Endothelial cell of umbilical vein (primary cell): ENCODE data around the gene MTG1. TPM values are rescaled to one million over a fixed set of nuclear protein-coding genes. Genes with fewer than 3 reads are reported as not detected.

Source experiments
- BruUV-seq: library from RNA; stranded (reverse); fragments of 400-500 nt; replicated peaks from 2 replicates; lab custom pipeline; 2021; lab: Mats Ljungman, UMichigan
- CTCF ChIA-PET: fragments of 300-600, 350-600 bp; sonication (Branson Sonifier 250); formaldehyde crosslinking; loops from one replicate; lab custom pipeline; 2021; ENCODE audit warnings: antibody characterized with exemption, inconsistent platforms; lab: Charles Lee
- POLR2A ChIA-PET: fragments of 300-600, 350-600 bp; sonication (Branson Sonifier 250); formaldehyde crosslinking; loops from one replicate; lab custom pipeline; 2021; ENCODE audit warnings: antibody characterized with exemption, inconsistent platforms; lab: Charles Lee
- DNase-seq: peaks from one replicate; pipeline ENCODE4 v3.0.0-alpha.2; 2011; ENCODE audit warnings: low read depth, low spot score
- FAIRE-seq: peaks from 2 replicates; lab custom pipeline; 2011; peaks lifted over from hg19 to GRCh38; lab: Jason Lieb, UNC
- H2AFZ ChIP-seq: 2 replicates; pipeline ENCODE4 v1.6.0; 2012; ENCODE audit warnings: low read depth, low read length, control low read depth, inconsistent platforms
- H3K27ac ChIP-seq: 2 replicates; pipeline ENCODE4 v1.5.1; 2011; ENCODE audit warnings: low read depth, mild to moderate bottlenecking, control low read depth, low read length, moderate library complexity; ENCODE audit not compliant: insufficient read depth
- H3K27me3 ChIP-seq, 2 experiments: 2 replicates each; pipeline versions ENCODE4 v1.6.0 to v1.6.1; 2011; ENCODE audit warnings: low read length in 2 of 2, mixed read lengths in 1 of 2; ENCODE audit not compliant: control insufficient read depth in 2 of 2, insufficient read depth in 2 of 2
- H3K36me3 ChIP-seq, 2 experiments: 2 replicates in 1 of 2; 3 replicates in 1 of 2; pipeline ENCODE4 v1.5.1; 2011; ENCODE audit warnings: low read length in 2 of 2, mild to moderate bottlenecking in 1 of 2, moderate library complexity in 1 of 2; ENCODE audit not compliant: control insufficient read depth in 2 of 2, insufficient read depth in 2 of 2; ENCODE audit errors: extremely low read depth in 1 of 2
- H3K4me1 ChIP-seq: 3 replicates; pipeline ENCODE4 v1.5.1; 2011; ENCODE audit warnings: mild to moderate bottlenecking, low read length; ENCODE audit not compliant: control insufficient read depth, insufficient read depth; ENCODE audit errors: extremely low read depth
- H3K4me2 ChIP-seq: 2 replicates; pipeline ENCODE4 v1.6.1; 2011; ENCODE audit warnings: low read length, control low read depth, mixed read lengths; ENCODE audit not compliant: insufficient read depth
- H3K4me3 ChIP-seq, 3 experiments: fragments of 200-600 bp in 1 of 3; sonication (generic), shearing (Covaris generic) in 1 of 3; replicated peaks in 1 of 3; 2 replicates each; pipeline ENCODE4 v1.5.1; 2011 to 2016; ENCODE audit warnings: control low read depth in 3 of 3, low read length in 3 of 3, mild to moderate bottlenecking in 2 of 3, inconsistent platforms in 1 of 3, low read depth in 1 of 3, moderate library complexity in 1 of 3; ENCODE audit not compliant: insufficient read depth in 1 of 3
- H3K79me2 ChIP-seq: 2 replicates; pipeline ENCODE4 v1.6.0; 2012; ENCODE audit warnings: low read length, inconsistent platforms; ENCODE audit not compliant: control insufficient read depth, insufficient read depth
- H3K9ac ChIP-seq: replicated peaks from 2 replicates; pipeline ENCODE3; 2011; ENCODE audit warnings: low read length, control low read depth; ENCODE audit not compliant: insufficient read depth; ENCODE audit errors: extremely low read depth
- H3K9me1 ChIP-seq: replicated peaks from 3 replicates; pipeline ENCODE4 v1.6.0; 2011; ENCODE audit warnings: mild to moderate bottlenecking, low read length; ENCODE audit not compliant: control insufficient read depth, insufficient read depth; ENCODE audit errors: extremely low read depth
- H3K9me3 ChIP-seq: replicated peaks from 2 replicates; pipeline ENCODE4 v1.5.1; 2012; ENCODE audit warnings: low read length, inconsistent platforms; ENCODE audit not compliant: control insufficient read depth, insufficient read depth
- H4K20me1 ChIP-seq: replicated peaks from 2 replicates; pipeline ENCODE3; 2011; ENCODE audit warnings: mild to moderate bottlenecking, low read length; ENCODE audit not compliant: control insufficient read depth, insufficient read depth; ENCODE audit errors: extremely low read depth
- CTCF ChIP-seq, 2 donors: IDR thresholded peaks; 1 replicate in 1 of 2; 2 replicates in 1 of 2; pipeline ENCODE4 v1.5.1; 2011; ENCODE audit warnings: low read length in 2 of 2, mild to moderate bottlenecking in 2 of 2, moderate library complexity in 2 of 2, control low read depth in 1 of 2, inconsistent platforms in 1 of 2, low read depth in 1 of 2; ENCODE audit not compliant: insufficient read depth in 1 of 2; ENCODE audit errors: extremely low read depth in 1 of 2
- EZH2 ChIP-seq: IDR thresholded peaks from 2 replicates; pipeline ENCODE4 v1.6.1; 2012; ENCODE audit warnings: borderline replicate concordance, low read depth, mild to moderate bottlenecking, moderate library complexity, low read length, inconsistent platforms; ENCODE audit not compliant: severe bottlenecking
- FOS ChIP-seq: IDR thresholded peaks from 2 replicates; pipeline ENCODE4 v1.6.1; 2011; ENCODE audit warnings: mild to moderate bottlenecking, low read length, moderate library complexity, borderline replicate concordance; ENCODE audit not compliant: insufficient read depth
- GATA2 ChIP-seq: IDR thresholded peaks from 2 replicates; pipeline ENCODE4 v1.7.0; 2011; ENCODE audit warnings: low read depth, mild to moderate bottlenecking, moderate library complexity, mixed read lengths, low read length; ENCODE audit not compliant: insufficient read length, insufficient read depth
- JUN ChIP-seq: IDR thresholded peaks from 2 replicates; pipeline ENCODE4 v1.6.1; 2011; ENCODE audit warnings: borderline replicate concordance, low read depth; ENCODE audit not compliant: insufficient read length, insufficient read depth
- MAX ChIP-seq: IDR thresholded peaks from 2 replicates; pipeline ENCODE4 v1.6.1; 2011; ENCODE audit not compliant: insufficient read depth, insufficient read length
- MYC ChIP-seq: IDR thresholded peaks from one replicate; pipeline ENCODE4 v1.6.1; 2011; ENCODE audit warnings: mild to moderate bottlenecking, low read depth, low read length
- POLR2AphosphoS5 ChIP-seq: IDR thresholded peaks from 2 replicates; pipeline ENCODE4 v1.6.1; 2012; ENCODE audit warnings: low read depth, mild to moderate bottlenecking, control low read depth, low read length, moderate library complexity; ENCODE audit not compliant: insufficient read depth
- dilution Hi-C: fragments of 300-500 bp; cut with MboI; formaldehyde crosslinking; loops from one replicate; pipeline ENCODE4 v1.15.0; 2019; ENCODE audit warnings: low sequenced_read_pairs; ENCODE audit not compliant: extremely low pct_ligation_motif_present
- intact Hi-C: fragments of 100-400 bp; cut with micrococcal nuclease; formaldehyde crosslinking; loops from one replicate; pipeline ENCODE4 v1.10.0; 2022
- polyA plus RNA-seq, 4 experiments: library from polyadenylated mRNA; depleted of rRNA in 3 of 4; stranded (reverse) in 3 of 4; unstranded in 1 of 4; fragments of >200 nt; gene quantifications; 2 replicates each; pipeline versions ENCODE4 v1.2.1 to v1.2.3, GENCODE V29; 2011 to 2012; ENCODE audit warnings: missing spikeins in 1 of 4
- total RNA-seq: library from RNA; stranded (reverse); gene quantifications from 2 replicates; pipeline ENCODE4 v1.2.3, GENCODE V29; 2021

MTG1 gene
- total and polyA plus RNA-seq, 2 donors (not counting 3 experiments of a cell fraction or from before 2014, with no cell fraction given): 66.5 to 91.6 TPM

GRCh38 chr10:133464582-133465031 lies 70.7 kb downstream of the MTG1 start:
- no peak overlapping the region for H3K4me2 ChIP-seq
- no peaks in the 10 kb centered on the region for H3K36me3 ChIP-seq
- dilution Hi-C loops (no loop called here), intact Hi-C loops (no loop called here)
- ChIA-PET POLR2A (no interaction called here), CTCF (no interaction called here)
- H2AFZ ChIP-seq: no peak overlapping the region
- no peak overlapping the region for H3K27ac ChIP-seq
- no peak for FAIRE-seq
- no peak for TF ChIP-seq JUN
- no peak for TF ChIP-seq EZH2
- no peak for TF ChIP-seq POLR2AphosphoS5
- TF ChIP-seq GATA2: no peak
- TF ChIP-seq FOS: no peak
- no peak for TF ChIP-seq MYC
- TF ChIP-seq CTCF (IDR thresholded peaks at IDR 0.05; ENCODE audit: extremely low read depth in 1 of 2, insufficient read depth in 1 of 2, low read depth in 1 of 2, low read length in 2 of 2): no peak
- TF ChIP-seq MAX: no peak
- no peak overlapping the region for H3K9ac ChIP-seq
- no peaks in the 10 kb centered on the region for H3K9me3 ChIP-seq
- no peak overlapping the region for H3K4me3 ChIP-seq
- no peaks in the 10 kb centered on the region for H3K9me1 ChIP-seq
- no peak for DNase-seq
- H3K4me1 ChIP-seq: no peaks in the 10 kb centered on the region
- BruUV-seq: no TSS peak
- no peaks in the 10 kb centered on the region for H3K79me2 ChIP-seq
- no peaks in the 10 kb centered on the region for H4K20me1 ChIP-seq
- no peaks in the 10 kb centered on the region for H3K27me3 ChIP-seq
